VCaP (cell line): ENCODE measurements around the gene MYOC.

Source experiments
- H3K27ac ChIP-seq: fragments of 450-650 bp; 2 replicates; pipeline ENCODE4 v1.5.1; 2017
- TF ChIP-seq, protein P1 (sequence below): fragments of 450-650 bp; conservative IDR thresholded peaks from 2 replicates; pipeline ENCODE4 v1.5.1; 2017; ENCODE audit warnings: mild to moderate bottlenecking, moderate library complexity

The MYOC gene

DNA sequence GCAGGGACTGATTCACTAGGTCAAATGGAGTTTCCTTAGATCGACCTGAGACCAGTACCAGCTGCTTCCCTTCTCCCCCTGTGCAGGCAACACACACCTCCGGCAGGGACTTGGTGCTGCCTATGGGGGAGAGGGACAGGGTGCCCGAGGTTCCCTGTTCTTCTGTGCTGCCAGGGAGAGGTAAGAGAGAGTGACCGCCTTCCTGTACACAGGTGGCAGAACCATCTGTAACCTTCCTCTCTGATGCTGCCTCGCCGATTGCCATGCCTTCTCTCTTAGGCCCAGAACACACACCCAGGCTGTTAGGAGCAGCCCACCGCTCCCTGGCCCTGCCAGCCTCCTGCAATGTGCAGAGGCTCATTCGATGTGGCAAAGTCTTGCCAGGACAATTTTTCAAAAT lies 9.3 kb downstream of the MYOC start:
- TF ChIP-seq, protein P1, sequence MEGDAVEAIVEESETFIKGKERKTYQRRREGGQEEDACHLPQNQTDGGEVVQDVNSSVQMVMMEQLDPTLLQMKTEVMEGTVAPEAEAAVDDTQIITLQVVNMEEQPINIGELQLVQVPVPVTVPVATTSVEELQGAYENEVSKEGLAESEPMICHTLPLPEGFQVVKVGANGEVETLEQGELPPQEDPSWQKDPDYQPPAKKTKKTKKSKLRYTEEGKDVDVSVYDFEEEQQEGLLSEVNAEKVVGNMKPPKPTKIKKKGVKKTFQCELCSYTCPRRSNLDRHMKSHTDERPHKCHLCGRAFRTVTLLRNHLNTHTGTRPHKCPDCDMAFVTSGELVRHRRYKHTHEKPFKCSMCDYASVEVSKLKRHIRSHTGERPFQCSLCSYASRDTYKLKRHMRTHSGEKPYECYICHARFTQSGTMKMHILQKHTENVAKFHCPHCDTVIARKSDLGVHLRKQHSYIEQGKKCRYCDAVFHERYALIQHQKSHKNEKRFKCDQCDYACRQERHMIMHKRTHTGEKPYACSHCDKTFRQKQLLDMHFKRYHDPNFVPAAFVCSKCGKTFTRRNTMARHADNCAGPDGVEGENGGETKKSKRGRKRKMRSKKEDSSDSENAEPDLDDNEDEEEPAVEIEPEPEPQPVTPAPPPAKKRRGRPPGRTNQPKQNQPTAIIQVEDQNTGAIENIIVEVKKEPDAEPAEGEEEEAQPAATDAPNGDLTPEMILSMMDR = no peak
- H3K27ac ChIP-seq = no peak overlapping the region

DNA sequence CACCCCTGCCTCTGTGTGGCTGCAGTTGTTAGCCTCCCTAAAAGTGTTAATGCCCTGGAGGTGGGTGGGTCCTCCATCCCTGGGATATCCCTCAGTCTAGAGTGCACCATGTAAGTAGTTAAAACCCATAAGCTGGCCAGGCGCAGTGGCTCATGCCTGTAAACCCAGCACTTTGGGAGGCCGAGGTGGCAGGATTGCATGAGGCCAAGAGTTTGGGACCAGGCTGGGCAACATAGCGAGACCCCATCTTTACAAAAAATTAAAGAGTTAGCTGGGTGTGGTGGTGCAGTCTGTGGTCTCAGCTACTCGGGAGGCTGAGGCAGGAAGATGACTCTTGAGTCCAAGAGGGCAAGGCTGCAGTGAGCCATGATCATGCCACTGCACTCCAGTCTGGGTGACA lies 10.3 kb downstream of the MYOC start:
- TF ChIP-seq, protein P1 = no peak
- no peak overlapping the region for H3K27ac ChIP-seq

DNA sequence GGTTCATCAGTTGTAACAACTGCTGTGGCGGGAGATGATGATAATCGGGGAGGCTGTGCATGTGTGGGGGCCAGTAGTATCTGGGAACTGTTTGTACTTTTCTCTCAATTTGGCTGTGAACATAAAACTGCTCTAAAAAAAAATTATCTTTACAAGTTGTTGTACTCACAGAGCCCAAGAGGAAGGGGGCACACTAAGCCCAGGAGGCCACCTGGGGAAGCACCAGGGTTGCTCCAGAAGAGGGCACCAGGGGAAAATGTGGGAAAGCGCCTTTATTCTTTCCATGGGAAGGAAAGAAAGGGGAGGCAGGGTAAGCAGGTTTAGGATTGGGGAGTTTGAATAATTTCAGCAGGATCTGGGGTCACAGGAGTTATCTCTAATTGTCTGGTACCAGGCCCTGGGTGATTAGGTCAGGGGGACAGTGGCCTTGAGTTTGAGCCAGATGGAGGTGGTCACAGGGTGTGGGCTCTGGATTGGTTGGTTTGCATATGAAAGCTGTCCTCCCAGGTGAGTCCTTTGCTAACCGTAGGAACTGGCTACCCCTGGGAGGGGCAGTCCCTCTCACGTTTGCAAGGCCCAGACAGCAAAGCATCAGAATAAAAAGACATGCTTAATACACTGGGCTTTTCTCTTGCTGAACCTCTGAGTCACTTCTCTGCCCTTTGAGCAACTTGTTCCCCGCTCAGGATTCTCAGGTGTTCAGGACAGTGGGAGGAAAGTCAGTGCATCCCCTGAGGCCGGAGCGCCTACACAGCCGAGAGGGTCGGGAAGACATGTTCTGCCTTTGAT lies 11.2 kb downstream of the MYOC start:
- no peak overlapping the region for H3K27ac ChIP-seq
- TF ChIP-seq, protein P1 = no peak

DNA sequence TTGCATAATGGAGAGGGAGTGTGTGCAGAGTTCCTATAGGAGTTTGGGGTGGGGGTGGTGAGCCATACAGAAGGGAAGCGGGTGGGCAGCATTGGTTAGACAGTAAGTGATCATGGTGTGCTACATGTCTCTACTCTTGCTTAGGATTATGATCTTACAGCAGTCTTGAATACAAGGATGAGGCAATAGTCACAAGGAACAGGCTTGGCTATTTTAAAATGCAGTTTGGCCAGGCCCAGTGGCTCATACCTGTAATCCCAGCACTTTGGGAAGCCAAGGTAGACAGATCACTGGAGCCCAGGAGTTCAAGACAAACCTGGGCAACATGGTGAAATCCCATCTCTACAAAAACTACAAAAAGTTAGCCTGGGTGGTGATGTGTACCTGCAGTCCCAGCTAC lies 12.3 kb downstream of the MYOC start:
- no peak overlapping the region for H3K27ac ChIP-seq
- TF ChIP-seq, protein P1 = no peak

DNA sequence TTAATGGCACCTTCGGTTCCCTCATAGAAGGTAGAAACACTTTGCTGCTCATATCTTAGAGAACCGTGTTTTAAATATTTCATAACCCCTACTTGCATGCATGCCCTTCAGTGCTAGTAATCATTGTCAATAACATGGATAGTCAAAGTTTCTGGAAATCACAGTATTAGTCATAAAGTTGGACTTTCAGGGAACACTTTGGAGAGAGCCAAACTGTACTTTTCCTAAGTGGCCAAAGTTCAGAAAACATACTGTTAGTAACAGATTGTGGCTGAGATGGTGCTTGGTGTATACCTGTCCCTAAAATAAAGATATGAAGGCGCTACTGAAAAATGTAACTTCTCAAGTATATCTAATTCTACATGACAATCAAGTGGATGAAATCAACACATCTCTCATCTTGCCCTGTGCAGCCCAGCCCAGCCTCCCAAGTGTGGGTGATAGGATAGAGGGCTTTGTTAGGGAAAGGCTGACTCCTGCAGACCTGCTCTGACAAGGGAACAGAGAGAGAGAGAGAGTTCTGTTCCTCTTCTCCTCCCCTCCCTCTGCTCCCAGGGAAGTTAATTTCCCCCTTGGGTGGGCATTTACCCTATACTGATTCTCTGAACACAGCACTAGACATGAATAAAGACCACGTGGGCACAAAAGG lies 14.4 kb downstream of the MYOC start:
- TF ChIP-seq, protein P1 = no peak
- no peak overlapping the region for H3K27ac ChIP-seq

DNA sequence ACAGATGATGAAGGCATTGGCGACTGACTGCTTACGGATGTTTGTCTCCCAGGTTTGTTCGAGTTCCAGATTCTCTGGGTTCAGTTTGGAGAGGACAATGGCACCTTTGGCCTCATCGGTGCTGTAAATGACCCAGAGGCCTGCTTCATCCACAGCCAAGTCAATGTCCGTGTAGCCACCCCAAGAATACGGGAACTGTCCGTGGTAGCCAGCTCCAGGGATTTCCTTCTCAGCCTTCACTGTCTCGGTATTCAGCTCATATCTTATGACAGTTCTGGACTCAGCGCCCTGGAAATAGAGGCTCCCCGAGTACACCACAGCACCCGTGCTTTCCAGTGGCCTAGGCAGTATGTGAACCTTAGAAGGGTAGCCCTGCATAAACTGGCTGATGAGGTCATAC lies 16.3 kb downstream of the MYOC start:
- no peak overlapping the region for H3K27ac ChIP-seq
- TF ChIP-seq, protein P1 = no peak

DNA sequence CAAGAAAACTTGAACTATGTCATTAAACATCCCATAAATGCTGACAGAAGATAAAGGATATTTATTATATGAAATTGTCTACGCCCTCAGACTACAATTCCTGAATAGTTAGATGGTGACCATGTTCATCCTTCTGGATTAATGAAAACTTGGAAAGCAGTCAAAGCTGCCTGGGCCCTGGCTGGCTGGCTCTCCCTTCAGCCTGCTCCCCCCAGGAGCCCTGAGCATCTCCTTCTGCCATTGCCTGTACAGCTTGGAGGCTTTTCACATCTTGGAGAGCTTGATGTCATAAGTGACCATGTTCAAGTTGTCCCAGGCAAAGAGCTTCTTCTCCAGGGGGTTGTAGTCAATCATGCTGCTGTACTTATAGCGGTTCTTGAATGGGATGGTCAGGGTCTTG lies 16.8 kb downstream of the MYOC start:
- TF ChIP-seq, protein P1 = no peak
- no peak overlapping the region for H3K27ac ChIP-seq
